OCI-LY1 (cell line): ENCODE measurements around the gene SH3BP5.

Experiments used
- H2AFZ ChIP-seq: fragments of 200-600 bp; sonication (generic), shearing (Covaris generic); 2 replicates; pipeline ENCODE4 v1.6.0; 2014; ENCODE audit warnings: antibody characterized with exemption, mild to moderate bottlenecking, low read length
- H3F3A ChIP-seq: fragments of 200-600 bp; sonication (generic), shearing (Covaris generic); 2 replicates; pipeline ENCODE4 v1.6.0; 2014; ENCODE audit warnings: mild to moderate bottlenecking, antibody characterized with exemption, low read length, moderate library complexity; ENCODE audit not compliant: insufficient read depth
- H3K27ac ChIP-seq: fragments of 200-600 bp; sonication (generic); 2 replicates; pipeline ENCODE4 v1.5.1; 2014; ENCODE audit warnings: low read length, mixed run types, mild to moderate bottlenecking, low read depth; ENCODE audit not compliant: poor library complexity, severe bottlenecking
- H3K27me3 ChIP-seq: fragments of 200-600 bp; sonication (generic); 2 replicates; pipeline ENCODE4 v1.6.0; 2014; ENCODE audit warnings: antibody characterized with exemption, mild to moderate bottlenecking, low read length, moderate library complexity; ENCODE audit not compliant: insufficient read depth
- H3K36me3 ChIP-seq: fragments of 200-600 bp; sonication (generic); 2 replicates; pipeline ENCODE4 v1.6.1; 2014; ENCODE audit warnings: mild to moderate bottlenecking, antibody characterized with exemption, low read length, moderate library complexity, mixed read lengths; ENCODE audit not compliant: insufficient read depth
- H3K4me1 ChIP-seq: fragments of 200-600 bp; sonication (generic); 2 replicates; pipeline ENCODE4 v1.5.1; 2014; ENCODE audit warnings: mild to moderate bottlenecking, low read length, moderate library complexity; ENCODE audit not compliant: insufficient read depth, severe bottlenecking
- H3K4me2 ChIP-seq: fragments of 200-600 bp; sonication (generic), shearing (Covaris generic); 2 replicates; pipeline ENCODE4 v1.6.1; 2014; ENCODE audit warnings: low read length
- H3K4me3 ChIP-seq: fragments of 200-600 bp; sonication (generic); 2 replicates; pipeline ENCODE4 v1.5.1; 2014; ENCODE audit warnings: low read length, low read depth, mild to moderate bottlenecking, mixed read lengths; ENCODE audit not compliant: poor library complexity, severe bottlenecking
- H3K79me2 ChIP-seq: fragments of 200-600 bp; shearing (Covaris generic); 2 replicates; pipeline ENCODE4 v1.6.1; 2016; ENCODE audit warnings: mixed run types, low read length, mixed read lengths; ENCODE audit not compliant: insufficient read depth
- H3K9ac ChIP-seq: fragments of 200-600 bp; sonication (generic), shearing (Covaris generic); 2 replicates; pipeline ENCODE4 v1.6.1; 2014; ENCODE audit warnings: mild to moderate bottlenecking, low read length, mixed read lengths
- H3K9me2 ChIP-seq: fragments of 200-600 bp; sonication (generic), shearing (Covaris generic); 2 replicates; pipeline ENCODE4 v1.6.1; 2014; ENCODE audit warnings: low read depth, mild to moderate bottlenecking, low read length, mixed read lengths
- H3K9me3 ChIP-seq: fragments of 200-600 bp; shearing (Covaris generic); 2 replicates; pipeline ENCODE4 v1.6.1; 2014; ENCODE audit warnings: low read length, mixed read lengths
- H4K20me1 ChIP-seq: fragments of 200-600 bp; sonication (generic), shearing (Covaris generic); 2 replicates; pipeline ENCODE4 v1.6.0; 2016; ENCODE audit warnings: mild to moderate bottlenecking, low read length; ENCODE audit not compliant: insufficient read depth
- CTCF ChIP-seq: fragments of 200-600 bp; sonication (generic), shearing (Covaris generic); IDR thresholded peaks from 2 replicates; pipeline ENCODE4 v1.5.1; 2017; ENCODE audit warnings: mild to moderate bottlenecking, antibody characterized with exemption, low read length, moderate library complexity, mixed read lengths
- EZH2 ChIP-seq: fragments of 200-600 bp; sonication (generic), shearing (Covaris generic); IDR thresholded peaks from 2 replicates; pipeline ENCODE4 v1.8.0; 2017; ENCODE audit warnings: borderline replicate concordance, mixed run types, mild to moderate bottlenecking, antibody characterized with exemption, low read length, moderate library complexity, mixed read lengths

Gene SH3BP5

GRCh38 chr3:15217841-15218267, 114.5 kb downstream of the SH3BP5 start:
- Histone ChIP-seq H3K9ac (no peak overlapping the region), H3K4me3 (no peak overlapping the region), H2AFZ (no peak overlapping the region), H3F3A (no peaks in the 10 kb centered on the region), H3K9me3 (no peaks in the 10 kb centered on the region), H3K27ac (no peak overlapping the region), H3K27me3 (no peaks in the 10 kb centered on the region), H3K79me2 (no peaks in the 10 kb centered on the region), H4K20me1 (no peaks in the 10 kb centered on the region), H3K36me3 (peaks cover 65% of the 10 kb centered on the region), H3K4me1 (peaks cover 14% of the 10 kb centered on the region), H3K4me2 (no peak overlapping the region), H3K9me2 (no peaks in the 10 kb centered on the region)
- TF ChIP-seq CTCF (no peak), EZH2 (no peak)

- Histone ChIP-seq H3K27ac (no peak overlapping the region), H3K9me3 (no peaks in the 10 kb centered on the region), H3F3A (no peaks in the 10 kb centered on the region), H3K79me2 (no peaks in the 10 kb centered on the region), H4K20me1 (no peaks in the 10 kb centered on the region), H3K4me3 (no peak overlapping the region), H3K4me1 (peaks cover 14% of the 10 kb centered on the region), H2AFZ (no peak overlapping the region), H3K9ac (no peak overlapping the region), H3K27me3 (no peaks in the 10 kb centered on the region), H3K9me2 (no peaks in the 10 kb centered on the region), H3K36me3 (peaks cover 66% of the 10 kb centered on the region), H3K4me2 (no peak overlapping the region)
- TF ChIP-seq CTCF (no peak), EZH2 (no peak)
Observed at GRCh38 chr3:15217011-15217671, 115.2 kb downstream of the SH3BP5 start.

- H3K36me3 ChIP-seq: peaks cover 65% of the 10 kb centered on the region
- TF ChIP-seq CTCF (no peak), EZH2 (no peak)
- H2AFZ ChIP-seq: no peak overlapping the region
- no peaks in the 10 kb centered on the region for H3K9me3 ChIP-seq
- H3K4me2 ChIP-seq: no peak overlapping the region
- no peak overlapping the region for H3K9ac ChIP-seq
- no peaks in the 10 kb centered on the region for H3K9me2 ChIP-seq
- no peaks in the 10 kb centered on the region for H3K27me3 ChIP-seq
- no peaks in the 10 kb centered on the region for H3F3A ChIP-seq
- no peak overlapping the region for H3K27ac ChIP-seq
- peaks cover 14% of the 10 kb centered on the region for H3K4me1 ChIP-seq
- H3K4me3 ChIP-seq: no peak overlapping the region
- no peaks in the 10 kb centered on the region for H3K79me2 ChIP-seq
- H4K20me1 ChIP-seq: no peaks in the 10 kb centered on the region
Observed at GRCh38 chr3:15216501-15216900, 115.9 kb downstream of the SH3BP5 start.
